ENCODE data around the gene SPRN. TPM values are rescaled to one million over a fixed set of nuclear protein-coding genes. Genes with fewer than 3 reads are reported as not detected.
"Not testable (repeated sequence)": the region's sequence is repeated elsewhere in the genome, so short reads cannot be mapped to it uniquely, and the experiment has no call there.

SPRN gene
- total RNA-seq, 1 experiment from 2014 or later: not detected

DNA sequence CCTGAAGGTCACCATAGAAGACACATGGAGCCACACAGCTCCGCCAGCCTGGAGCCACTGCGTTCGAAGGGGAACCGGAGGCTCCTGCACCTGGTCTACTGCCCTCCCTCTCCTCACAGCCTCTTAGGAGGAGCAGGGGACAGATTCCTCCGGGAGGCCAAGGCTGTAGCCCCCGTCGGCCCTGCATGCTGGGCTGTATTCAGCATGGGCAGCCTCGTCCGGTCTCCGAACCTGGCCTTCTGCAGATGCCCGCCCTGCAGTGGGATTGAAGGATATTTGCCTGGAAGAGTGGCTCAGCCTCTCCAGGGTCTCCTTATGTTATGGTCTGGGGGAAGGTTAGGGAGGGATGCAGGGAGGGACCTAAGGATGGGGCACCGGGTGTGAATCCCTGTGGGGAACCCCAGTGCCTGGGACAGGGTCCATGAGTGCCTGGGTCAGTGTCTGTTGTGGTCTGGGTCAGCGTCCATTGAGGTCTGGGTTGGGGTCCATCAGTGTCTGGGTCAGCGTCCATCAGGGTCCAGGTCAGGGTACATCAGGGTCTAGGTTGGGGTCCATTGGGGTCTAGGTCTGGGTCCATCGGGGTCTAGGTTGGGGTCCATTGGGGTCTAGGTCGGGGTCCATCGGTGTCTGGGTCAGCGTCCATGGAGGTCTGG, 16.3 kb upstream of the SPRN start:
- Histone ChIP-seq H3K9me3 (ENCODE audit: insufficient read depth, low read depth) (no peaks in the 10 kb centered on the region), H3K4me3 (no peak overlapping the region), H3K36me3 (ENCODE audit: low read depth) (no peaks in the 10 kb centered on the region), H4K20me1 (ENCODE audit: insufficient read depth) (no peaks in the 10 kb centered on the region), H3K27me3 (ENCODE audit: insufficient read depth, low read depth) (no peaks in the 10 kb centered on the region), H3K79me2 (ENCODE audit: low read depth) (no peaks in the 10 kb centered on the region), H3K27ac (no peak overlapping the region), H2AFZ (no peak overlapping the region), H3K4me1 (replicated peaks; ENCODE audit: insufficient read depth) (no peaks in the 10 kb centered on the region), H3F3A (ENCODE audit: insufficient read depth, low read depth) (no peaks in the 10 kb centered on the region), H3K4me2 (no peak overlapping the region), H3K9me2 (ENCODE audit: insufficient read depth) (no peaks in the 10 kb centered on the region)
- no TSS peak for BruUV-seq (replicated peaks)
- POLR2A ChIA-PET (ENCODE audit: unreplicated experiment): no interaction called here
- DNase-seq: no peak
- no peak for TF ChIP-seq EZH2 (IDR thresholded peaks at IDR 0.05; ENCODE audit: low read depth)
- TF ChIP-seq, protein P1, sequence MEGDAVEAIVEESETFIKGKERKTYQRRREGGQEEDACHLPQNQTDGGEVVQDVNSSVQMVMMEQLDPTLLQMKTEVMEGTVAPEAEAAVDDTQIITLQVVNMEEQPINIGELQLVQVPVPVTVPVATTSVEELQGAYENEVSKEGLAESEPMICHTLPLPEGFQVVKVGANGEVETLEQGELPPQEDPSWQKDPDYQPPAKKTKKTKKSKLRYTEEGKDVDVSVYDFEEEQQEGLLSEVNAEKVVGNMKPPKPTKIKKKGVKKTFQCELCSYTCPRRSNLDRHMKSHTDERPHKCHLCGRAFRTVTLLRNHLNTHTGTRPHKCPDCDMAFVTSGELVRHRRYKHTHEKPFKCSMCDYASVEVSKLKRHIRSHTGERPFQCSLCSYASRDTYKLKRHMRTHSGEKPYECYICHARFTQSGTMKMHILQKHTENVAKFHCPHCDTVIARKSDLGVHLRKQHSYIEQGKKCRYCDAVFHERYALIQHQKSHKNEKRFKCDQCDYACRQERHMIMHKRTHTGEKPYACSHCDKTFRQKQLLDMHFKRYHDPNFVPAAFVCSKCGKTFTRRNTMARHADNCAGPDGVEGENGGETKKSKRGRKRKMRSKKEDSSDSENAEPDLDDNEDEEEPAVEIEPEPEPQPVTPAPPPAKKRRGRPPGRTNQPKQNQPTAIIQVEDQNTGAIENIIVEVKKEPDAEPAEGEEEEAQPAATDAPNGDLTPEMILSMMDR (conservative IDR thresholded peaks at IDR 0.05): no peak
- intact Hi-C loops (cut with micrococcal nuclease; ENCODE audit: unreplicated experiment): no loop called here
- CTCF ChIA-PET: no interaction called here

DNA sequence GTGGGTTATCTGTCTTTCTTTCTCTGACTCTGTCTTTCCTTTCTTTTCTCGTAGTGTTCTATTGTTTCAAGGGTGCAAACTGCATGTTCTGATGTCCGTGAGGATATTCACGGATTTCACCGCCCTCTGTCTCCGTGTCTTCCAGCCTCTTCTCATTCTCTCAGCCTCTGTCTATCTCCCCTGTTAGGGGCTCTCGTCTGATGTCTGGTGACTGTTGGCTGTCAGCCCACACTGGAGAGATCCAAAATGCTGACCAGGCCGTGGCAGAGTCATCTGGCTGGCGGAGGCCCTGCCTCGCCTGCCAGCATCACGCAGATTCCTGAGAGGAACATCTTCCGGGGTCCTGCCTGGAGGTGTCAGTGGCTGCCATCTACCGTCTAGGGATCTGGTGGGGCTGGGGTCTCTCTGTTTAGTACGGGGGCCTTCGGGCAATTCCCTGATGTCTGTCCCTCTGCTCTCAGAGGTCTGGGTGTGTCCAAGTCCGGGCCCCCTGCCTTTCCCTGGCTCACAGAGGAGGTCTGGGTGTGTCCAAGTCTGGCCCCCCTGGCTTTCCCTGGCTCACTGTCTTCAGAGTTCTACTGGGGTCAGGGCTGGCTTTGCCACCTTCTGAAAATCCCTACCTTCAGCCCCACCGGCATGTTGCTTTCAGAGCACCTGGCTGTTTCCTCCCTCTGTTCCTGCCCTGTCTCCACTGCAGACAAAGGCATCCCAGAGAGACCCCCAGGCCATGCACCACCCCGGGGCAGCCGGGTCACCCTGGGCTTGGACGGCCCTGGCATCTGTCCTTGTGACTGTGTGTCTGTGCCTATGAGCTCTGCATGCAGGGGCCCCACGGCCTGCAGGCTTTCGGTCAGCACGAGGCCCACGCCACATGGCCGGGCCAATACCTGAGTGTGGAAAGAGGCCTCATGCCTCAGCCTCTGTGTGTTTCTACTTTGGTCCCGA, 15.4 kb upstream of the SPRN start:
- Histone ChIP-seq H3K27ac (no peak overlapping the region), H3K4me3 (no peak overlapping the region), H3K79me2 (ENCODE audit: low read depth) (no peaks in the 10 kb centered on the region), H4K20me1 (ENCODE audit: insufficient read depth) (no peaks in the 10 kb centered on the region), H3K36me3 (ENCODE audit: low read depth) (no peaks in the 10 kb centered on the region), H3K27me3 (ENCODE audit: insufficient read depth, low read depth) (no peaks in the 10 kb centered on the region), H2AFZ (no peak overlapping the region), H3K4me2 (no peak overlapping the region), H3F3A (ENCODE audit: insufficient read depth, low read depth) (no peaks in the 10 kb centered on the region), H3K4me1 (replicated peaks; ENCODE audit: insufficient read depth) (no peaks in the 10 kb centered on the region), H3K9me2 (ENCODE audit: insufficient read depth) (no peaks in the 10 kb centered on the region), H3K9me3 (ENCODE audit: insufficient read depth, low read depth) (no peaks in the 10 kb centered on the region)
- no peak for DNase-seq
- BruUV-seq (replicated peaks): no TSS peak
- intact Hi-C loops (cut with micrococcal nuclease; ENCODE audit: unreplicated experiment): loop anchor here (5.0 kb wide), 1 partner anchor 83 kb away; no protein-coding TSS in a partner anchor
- ChIA-PET POLR2A (ENCODE audit: unreplicated experiment) (no interaction called here), CTCF (interaction anchor here (0.7 kb wide), 1 partner anchor 51 kb away, joined by 3 read pairs; no protein-coding TSS in a partner anchor)
- no peak for TF ChIP-seq EZH2 (IDR thresholded peaks at IDR 0.05; ENCODE audit: low read depth)
- TF ChIP-seq, protein P1 (conservative IDR thresholded peaks at IDR 0.05): no peak

DNA sequence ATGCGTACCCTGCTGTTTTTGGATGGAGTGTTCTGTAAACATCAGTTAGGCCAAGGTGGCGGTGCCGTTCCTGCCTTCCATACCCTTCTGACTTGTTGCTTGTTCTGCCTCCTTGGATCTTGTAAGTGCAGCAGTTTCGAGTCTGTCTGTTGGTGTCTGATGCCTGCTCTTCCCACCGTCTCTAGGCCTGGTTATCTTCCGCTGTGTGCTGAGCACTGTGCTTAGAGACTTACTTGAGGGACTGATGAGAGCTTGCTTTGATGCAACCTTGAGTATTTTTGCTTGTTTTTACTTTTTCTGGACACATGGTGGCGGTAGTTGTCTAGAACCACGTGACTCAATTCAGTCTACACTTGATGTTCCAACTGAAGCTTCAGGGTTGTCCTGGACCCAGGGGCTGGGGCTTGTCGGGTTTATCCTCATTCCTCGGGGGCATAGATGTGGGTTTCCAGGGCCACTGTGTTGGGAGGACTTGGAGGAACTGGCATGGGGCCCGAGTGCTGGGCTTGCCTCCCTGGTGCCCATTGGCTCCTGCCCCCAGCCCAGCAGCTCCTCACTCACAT, 14.4 kb upstream of the SPRN start:
- no peaks in the 10 kb centered on the region for H3F3A ChIP-seq (ENCODE audit: insufficient read depth, low read depth)
- intact Hi-C loops (cut with micrococcal nuclease; ENCODE audit: unreplicated experiment): loop anchor here (5.0 kb wide), 1 partner anchor 84 kb away; no protein-coding TSS in a partner anchor
- H3K4me3 ChIP-seq: no peak overlapping the region
- no TSS peak for BruUV-seq (replicated peaks)
- no peaks in the 10 kb centered on the region for H3K9me2 ChIP-seq (ENCODE audit: insufficient read depth)
- no peak for DNase-seq
- H3K4me1 ChIP-seq (replicated peaks; ENCODE audit: insufficient read depth): no peaks in the 10 kb centered on the region
- TF ChIP-seq, protein P1 (conservative IDR thresholded peaks at IDR 0.05): no peak; the same call in 1 of the 2 replicates
- no peak for TF ChIP-seq EZH2 (IDR thresholded peaks at IDR 0.05; ENCODE audit: low read depth)
- no peaks in the 10 kb centered on the region for H3K79me2 ChIP-seq (ENCODE audit: low read depth)
- H3K9me3 ChIP-seq (ENCODE audit: insufficient read depth, low read depth): no peaks in the 10 kb centered on the region
- POLR2A ChIA-PET (ENCODE audit: unreplicated experiment): no interaction called here
- H4K20me1 ChIP-seq (ENCODE audit: insufficient read depth): no peaks in the 10 kb centered on the region
- H3K27ac ChIP-seq: no peak overlapping the region
- H2AFZ ChIP-seq: no peak overlapping the region
- H3K4me2 ChIP-seq: no peak overlapping the region
- H3K36me3 ChIP-seq (ENCODE audit: low read depth): no peaks in the 10 kb centered on the region
- H3K27me3 ChIP-seq (ENCODE audit: insufficient read depth, low read depth): no peaks in the 10 kb centered on the region
- CTCF ChIA-PET: interaction anchor here (0.7 to 0.9 kb wide), 2 partner anchors 50 to 111 kb away, joined by 3 read pairs; no protein-coding TSS in a partner anchor

DNA sequence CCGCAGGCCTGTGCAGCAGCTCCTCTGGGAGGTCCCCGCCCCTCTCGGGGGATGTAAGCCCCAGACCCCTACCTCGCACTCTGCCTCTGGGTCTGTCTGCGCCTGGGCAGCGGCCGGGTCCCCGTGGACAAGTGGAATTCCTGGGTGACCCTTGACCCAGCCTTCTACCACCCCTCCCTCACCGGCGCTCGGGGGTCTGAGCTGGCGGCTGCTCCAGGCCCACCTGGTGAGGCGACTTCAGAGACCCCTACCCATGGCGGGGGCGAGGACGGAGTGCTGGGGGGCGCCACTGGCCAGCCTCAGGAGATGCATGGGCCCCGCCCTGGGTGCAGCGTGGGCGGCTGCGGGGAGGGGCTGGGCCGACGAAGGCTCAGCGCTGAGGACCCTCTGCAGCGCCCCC, 8.4 kb upstream of the SPRN start:
- CTCF ChIA-PET; H3K4me2 ChIP-seq; BruUV-seq (replicated peaks); H3F3A ChIP-seq (ENCODE audit: insufficient read depth, low read depth); H3K79me2 ChIP-seq (ENCODE audit: low read depth); DNase-seq; H4K20me1 ChIP-seq (ENCODE audit: insufficient read depth); POLR2A ChIA-PET (ENCODE audit: unreplicated experiment); H3K9me2 ChIP-seq (ENCODE audit: insufficient read depth); H3K27me3 ChIP-seq (ENCODE audit: insufficient read depth, low read depth); H3K36me3 ChIP-seq (ENCODE audit: low read depth); H3K4me3 ChIP-seq; H2AFZ ChIP-seq; H3K27ac ChIP-seq; H3K9me3 ChIP-seq (ENCODE audit: insufficient read depth, low read depth); H3K4me1 ChIP-seq (replicated peaks; ENCODE audit: insufficient read depth); intact Hi-C loops (cut with micrococcal nuclease; ENCODE audit: unreplicated experiment): not testable (repeated sequence)

Data from PC-9 (cell line).